CD4-positive, alpha-beta T cell treated with Interleukin-2 at 100 ng/mL for 4 hours (primary cell): ENCODE data around the gene MYOM1.

Experiments
- DNase-seq: peaks from one replicate; pipeline ENCODE4 v3.0.0-alpha.2; 2020; ENCODE audit warnings: low spot score

Gene MYOM1

DNA sequence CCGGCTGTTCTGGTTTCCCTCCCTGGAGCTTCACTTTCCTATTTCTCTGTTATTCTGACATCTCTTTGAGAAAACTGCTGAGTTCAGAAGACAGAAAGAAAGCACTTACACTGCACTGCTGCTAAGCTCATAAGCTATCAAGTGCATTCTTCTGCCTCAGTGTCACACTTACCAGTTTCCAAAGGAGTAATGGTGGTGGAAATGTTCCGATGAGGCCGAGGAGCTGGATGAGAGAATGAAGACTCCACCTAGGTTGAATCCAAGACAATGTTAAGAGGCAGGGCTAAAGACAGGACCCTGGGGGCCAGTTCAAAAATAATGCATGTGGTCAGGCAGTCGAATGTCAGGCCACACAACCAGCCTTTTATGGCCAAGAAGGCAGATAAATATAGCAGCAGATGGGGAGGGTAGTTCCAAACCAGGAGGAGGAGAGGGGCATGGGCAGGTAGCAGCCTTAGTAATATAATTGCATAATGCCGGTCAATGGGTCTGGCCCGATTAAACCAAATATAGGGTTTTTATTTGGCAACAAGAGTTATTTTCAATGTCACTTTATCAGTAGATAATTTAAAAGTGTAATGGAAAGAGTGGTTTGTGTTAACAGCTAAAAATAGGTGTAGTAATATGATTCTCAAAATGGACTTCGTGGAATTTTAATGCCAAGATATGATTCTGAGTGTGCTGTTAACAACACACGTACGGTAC lies at the start of gene MYOM1:
Gene MYOM1 (minus strand): TSS at position 338 of the 705 bp plus-strand sequence. CDS start 4,745 bp downstream, outside the sequence.
- DNase-seq, result no peak

DNA sequence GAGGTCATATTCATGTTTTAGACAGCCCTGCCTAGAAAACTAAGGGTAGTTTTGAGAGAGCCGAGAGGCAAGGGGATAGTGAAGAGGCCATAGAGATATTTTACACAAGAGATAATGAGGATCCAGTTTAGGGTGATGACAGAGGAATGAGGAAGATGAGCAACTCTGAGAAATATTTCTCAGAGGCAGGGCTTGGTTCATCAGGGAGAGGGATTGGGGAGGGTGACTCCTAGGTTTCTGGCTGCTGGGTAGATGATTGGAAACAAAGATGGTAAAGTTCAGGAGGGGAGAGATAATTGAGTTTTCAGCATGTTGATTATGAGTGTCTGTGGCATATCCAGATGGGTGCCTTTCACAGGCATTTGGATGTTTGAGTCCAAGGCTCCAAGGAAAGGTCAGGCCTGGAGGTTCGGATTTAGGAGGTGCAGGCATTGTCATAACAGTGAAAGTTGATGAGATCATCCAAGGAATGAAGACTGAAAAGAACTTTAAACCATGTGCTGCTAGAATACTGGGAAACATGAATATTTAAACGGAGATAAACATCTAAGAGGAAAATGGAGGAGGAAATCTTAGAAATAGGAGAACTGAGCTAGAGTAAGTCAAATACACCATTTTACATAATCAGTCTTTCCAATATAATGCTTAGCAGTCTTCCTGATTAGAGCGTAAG lies 49.6 kb upstream of the MYOM1 start:
- DNase-seq, result no peak

DNA sequence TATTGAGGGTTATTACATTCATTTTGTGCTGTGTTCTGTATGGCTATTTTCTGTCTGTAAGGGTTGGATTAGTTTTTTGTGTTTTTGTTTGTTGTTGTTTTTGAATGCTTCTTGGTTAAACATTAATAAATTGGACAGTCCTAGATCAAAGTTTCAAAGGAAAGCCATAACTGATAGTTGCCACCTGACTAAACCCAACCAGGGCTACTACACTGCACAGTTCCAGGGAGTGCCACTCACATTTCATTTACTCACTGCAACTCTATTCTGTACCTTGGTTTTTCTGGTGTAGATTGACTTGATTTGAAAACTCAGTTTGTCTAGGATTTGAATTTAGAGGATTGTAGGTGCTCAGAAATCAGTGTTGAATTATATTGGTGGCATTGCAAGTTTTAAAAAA lies 48.5 kb upstream of the MYOM1 start:
- DNase-seq, result no peak

DNA sequence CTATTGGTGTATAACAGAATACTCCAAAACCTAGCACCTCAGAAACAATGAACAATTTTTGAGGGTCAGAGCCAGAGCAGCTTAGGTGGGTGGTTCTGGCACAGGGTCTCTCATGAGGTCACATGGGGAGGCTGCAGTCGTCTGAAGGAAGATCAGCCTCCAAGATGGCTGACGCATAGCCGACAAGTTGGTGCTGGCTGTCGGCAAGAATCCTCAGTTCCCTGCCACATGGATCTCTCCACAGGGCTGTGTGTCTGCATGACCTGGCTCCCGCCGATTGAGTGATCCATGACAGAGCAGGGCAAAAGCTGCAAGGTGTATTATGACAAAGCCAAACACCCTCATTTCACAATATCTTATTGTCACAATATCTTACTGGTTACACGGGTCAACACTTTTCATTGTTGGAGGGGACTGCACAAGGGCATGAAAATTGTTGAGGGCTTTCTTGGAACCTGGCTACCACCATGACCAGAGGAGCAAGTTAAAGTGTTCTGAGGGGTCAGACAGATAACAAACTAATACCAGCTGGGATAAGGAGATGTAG lies 46.4 kb upstream of the MYOM1 start:
- DNase-seq, result no peak

DNA sequence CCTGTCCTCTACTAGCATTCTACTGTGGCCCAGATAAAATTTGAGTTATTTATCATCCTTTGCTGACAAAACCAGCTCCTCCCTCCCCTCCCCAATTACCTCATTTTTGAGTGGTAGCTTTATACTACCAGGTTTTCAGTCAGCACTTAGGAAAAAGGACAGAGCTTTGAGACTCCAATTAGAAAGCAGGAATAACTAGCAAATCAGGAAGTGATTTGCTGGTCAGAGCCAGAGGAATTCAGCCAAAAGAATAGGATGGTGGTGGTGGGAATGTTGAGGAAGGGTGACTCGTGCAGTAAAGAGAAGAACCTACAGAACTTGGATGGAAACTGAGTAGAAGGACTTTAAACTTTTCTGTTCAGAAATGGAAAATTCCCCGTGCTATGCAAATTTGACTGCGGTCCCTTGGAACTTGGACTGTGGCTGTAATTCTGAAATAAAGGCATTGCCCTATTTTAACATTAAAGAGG lies 45.8 kb upstream of the MYOM1 start:
- DNase-seq, result no peak

DNA sequence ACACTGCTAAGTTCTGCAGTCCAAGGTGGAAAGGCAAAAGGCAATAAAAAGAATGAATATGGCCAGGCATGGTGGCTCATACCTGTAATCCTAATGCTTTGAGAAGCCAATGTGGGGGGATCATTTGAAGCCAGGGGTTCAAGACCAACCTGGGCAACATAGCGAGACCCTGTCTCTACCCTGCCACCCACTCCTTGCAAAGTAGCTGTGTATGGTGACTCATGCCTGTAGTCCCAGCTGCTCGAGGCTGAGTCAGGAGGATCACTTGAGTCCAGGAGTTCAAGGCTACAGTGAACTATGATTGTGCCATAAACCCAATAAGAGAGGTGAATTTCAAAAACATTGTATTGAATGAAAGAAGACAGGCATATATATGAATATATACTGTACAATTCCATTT lies 44.6 kb upstream of the MYOM1 start:
- peak; percentile 39 for DNase-seq

DNA sequence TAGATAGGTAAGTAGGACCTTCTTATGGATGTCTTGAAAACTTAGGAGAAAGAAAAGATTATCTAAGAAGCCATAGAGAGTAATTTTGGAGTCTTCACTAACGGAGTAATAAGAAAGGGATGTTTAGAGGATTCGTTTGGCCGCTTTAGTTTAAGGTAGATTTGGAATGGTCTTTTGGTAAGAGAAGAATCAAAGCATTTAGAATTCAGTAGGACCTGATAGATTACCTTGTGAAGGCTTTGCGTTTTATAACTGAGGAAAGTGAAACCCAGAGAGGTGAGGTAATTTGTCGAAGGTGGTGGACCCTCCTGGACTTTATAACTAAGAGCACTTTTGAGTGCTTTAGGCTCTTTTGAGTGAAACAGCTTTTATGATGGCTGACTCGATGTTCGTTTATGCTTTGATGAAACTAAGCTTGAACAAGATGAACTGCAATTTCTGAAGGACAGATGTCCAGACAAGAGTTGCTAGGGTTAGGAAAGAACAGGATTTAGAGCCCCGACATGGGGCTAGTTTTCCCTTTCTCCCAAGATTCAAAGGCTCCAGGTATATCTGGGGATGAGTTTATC lies 43.4 kb upstream of the MYOM1 start:
- DNase-seq, result no peak

DNA sequence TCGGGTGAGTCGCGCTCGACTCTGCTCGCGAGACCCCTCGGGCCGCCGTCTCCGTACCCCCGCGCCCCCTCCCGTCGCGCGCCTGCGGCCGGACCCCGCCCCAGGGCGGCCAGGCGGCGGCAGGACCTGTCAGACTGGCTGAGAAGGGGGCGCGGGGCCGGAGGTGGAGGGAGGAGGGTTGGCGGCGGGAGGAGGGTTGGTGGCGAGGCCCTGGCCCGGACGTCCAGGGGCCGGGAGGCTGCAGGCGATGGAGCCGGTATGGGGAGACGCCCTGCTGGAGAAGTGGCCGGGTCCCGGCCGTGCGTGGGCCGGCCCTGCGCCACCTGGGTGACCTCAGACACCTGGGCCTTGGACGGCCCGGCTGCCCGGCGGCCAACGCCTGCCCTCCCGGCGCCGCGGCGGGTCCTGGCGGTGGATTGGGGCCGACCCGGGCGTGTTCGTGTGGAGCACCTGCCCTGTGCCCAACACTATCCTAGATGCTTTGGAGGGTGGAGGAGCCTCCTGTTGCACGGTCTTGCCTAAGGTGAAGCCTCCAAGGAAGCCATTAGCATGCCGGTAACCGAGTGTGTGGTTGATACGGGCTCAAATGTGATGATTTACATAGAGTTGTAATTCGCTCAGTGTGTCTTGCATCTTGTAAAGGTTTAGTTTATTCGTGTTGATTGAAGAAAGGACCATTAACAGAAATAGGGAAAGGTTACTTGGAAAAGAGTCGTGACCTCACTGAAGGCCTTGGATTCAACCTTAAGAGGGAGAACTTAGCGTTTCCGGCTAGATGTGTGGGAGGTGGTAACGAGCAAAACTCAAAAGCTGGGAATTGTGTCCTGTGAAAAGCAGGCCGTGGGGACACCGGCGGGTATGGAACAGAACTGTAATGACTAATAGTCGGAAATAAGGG lies 42.7 kb upstream of the MYOM1 start:
- DNase-seq, result peak; percentile 43

DNA sequence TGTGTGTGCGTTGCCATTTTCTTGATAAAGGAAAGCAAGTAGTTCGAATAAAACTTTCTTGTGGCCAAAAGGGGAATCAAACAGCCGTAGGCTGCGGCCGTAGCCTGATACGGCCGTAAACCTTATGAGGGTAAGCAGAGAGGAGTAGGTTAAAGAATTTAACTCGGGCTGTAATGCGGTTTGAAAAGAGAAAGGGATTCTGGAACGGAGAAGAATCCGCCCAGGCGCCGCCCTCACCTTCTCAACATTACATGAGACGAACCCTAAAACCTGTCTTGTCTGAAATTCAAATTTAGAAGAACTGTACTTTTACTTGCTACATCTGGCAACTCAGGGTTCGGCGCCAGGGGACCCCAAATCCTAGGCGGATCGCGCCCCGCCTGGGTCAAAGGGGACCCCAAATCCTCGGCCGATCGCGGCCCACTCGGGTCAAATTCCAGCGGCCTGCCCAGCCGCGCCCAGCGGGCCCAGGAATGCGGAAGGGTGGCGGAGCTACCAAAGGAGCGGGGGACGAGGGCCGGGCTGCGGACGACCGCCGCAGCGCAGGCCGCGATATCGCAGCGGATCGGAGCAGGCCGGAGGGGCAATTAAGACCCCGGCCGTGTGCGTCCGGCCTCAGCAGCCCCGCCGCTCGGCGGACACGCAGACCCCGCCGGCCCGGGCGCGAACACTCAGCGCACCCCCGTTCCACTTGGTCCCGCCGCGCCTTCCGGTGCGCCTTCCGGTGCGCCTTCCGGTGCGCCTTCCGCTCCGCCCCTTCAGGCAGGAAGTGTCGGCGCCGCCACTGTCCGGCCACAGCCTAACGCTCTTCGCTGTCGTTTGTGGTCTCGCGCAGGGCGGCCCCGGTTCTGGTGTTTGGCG lies 41.8 kb upstream of the MYOM1 start, which contains the start of gene MYL12B:
Gene MYL12B (plus strand): TSS at position 761 of the 861 bp plus-strand sequence. CDS start 10,766 bp downstream, outside the sequence.
- DNase-seq, result peak; percentile 85

DNA sequence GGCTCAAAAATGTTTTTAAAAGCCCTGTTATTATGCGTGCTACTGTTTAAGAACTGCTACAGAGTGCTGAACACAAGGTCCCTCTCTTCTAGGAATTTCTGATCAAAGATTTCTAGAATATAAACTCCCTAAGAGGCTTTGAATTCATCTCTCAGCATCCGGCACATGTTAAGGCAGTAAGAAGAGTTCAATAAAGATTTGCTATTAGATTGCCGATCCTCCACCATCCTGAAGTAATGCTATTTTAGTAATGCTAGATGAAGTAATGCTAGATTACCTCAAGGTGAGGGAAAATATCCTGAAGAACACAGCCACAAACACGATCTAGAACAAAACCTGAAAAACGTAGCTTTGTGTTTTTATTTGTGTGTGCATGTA lies 41.2 kb upstream of the MYOM1 start:
- DNase-seq, result peak; percentile 57

DNA sequence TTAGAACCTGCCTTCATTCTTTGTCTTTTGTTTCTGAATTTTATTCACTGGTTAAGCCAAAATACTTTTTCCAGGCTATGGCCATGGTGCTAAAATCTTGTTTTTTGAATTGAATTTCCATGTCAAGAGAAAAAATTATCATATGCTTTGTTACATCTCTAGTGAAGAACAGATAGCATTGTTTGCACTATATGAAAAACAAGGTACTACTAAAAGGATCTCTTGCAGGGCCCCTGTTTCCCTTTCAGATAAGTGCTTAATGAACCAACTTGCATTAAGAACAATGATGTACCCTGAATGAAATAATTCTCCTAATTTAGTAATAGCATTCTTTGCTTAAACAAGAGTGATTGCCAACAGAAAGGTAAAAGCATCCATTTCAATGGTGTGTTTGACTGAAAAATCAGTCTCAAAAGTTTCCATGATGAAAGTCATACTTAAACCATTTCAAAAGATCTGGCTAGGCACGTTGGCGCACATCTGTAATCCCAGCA lies 37.9 kb upstream of the MYOM1 start:
- no peak for DNase-seq

DNA sequence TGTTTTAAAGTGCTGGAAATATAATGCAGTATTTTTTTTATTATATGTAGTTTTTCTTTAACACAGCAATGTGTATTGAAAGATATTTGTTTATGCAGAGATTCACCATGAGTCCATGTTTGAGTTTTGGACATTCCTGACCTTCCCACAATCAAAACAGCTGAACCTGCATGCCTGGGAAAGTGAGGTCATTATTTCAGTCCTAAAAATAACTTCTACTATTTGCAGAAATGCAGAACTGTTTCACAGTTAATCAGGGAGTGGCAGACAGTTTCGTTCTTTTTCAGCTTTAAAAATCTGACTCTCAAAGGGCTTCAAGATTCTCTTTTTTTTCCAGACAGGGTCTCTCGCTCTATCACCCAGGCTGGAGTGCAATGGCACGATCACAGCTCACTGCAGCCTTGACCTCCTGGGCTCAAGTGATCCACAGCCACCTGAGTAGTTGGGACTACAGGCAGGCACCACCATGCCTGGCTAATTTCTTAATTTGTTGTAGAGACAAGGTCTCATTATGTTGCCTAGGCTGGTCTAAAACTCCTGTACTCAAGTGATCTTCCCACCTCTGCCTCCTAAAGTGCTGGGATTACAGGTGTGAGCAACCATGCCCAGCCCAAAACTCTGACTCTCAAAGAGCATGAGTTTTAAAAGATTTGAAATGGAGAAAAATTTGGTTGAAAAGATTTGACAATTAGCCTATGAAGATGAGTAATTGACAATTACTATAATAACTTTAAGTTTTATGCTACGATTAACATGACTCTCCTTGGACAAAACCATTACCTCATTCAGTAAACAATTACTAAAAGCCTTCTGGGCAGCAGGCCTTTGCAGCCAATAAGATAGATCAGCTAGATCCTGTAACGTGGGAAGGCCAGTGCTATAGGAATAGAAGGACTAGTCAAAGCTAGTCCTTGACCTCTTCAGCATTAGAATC lies 37.2 kb upstream of the MYOM1 start:
- no peak for DNase-seq

DNA sequence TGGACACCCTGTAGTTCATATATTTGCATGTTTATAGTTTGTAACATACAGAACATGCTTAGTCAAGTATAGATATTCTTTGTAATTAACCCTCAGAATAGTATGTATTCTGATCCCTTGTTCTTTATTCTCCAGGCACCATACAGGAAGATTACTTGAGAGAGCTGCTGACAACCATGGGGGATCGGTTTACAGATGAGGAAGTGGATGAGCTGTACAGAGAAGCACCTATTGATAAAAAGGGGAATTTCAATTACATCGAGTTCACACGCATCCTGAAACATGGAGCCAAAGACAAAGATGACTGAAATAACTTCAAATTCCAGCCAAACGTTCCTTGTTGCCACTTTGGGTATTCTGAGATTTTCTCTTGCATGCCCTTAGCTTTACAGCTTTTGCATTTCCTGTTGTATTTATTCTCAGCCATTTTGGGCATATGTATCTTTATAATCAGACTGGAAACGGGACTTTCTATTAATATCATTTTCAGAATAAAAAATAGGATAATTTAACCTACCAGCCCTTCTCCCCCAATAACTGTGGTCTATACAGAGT lies 35.9 kb upstream of the MYOM1 start:
- no peak for DNase-seq

DNA sequence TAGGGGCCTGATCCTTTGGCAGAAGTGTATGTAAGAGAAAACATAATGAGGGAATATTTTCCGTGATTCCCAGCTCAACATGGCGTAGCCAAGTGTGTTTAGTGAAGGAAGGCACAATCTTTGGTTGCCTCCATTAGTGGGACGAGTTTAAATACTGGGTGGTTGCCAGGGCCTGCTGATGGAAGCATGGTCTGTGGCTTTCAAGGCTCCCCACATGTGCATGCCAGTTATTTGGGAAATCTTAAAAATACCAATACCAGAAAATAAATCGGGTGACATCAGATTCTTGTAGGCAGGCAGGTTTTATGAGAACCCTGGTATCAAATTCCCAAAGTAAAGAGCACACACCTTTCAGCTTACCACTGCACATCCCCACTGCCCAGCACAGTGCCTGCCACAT lies 35.0 kb upstream of the MYOM1 start:
- no peak for DNase-seq

DNA sequence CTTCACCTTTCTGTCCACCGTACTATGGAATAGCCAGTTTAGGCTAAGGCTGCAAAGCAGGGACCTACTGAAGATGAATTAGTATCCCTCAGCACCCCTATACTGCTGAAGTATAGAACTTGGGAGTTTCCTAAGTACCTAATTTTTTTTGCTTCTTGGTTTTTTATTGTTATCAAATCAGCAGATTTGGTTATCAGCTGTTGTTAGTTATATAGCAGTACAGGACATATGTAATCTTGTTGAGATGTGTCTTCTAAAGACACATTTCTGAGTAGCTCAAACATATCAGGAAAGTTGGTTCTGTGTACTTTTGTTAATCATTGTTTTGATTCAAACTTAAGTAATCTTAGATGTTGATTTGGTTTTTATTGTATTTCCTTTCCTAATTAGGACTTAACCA lies 33.1 kb upstream of the MYOM1 start:
- DNase-seq, result no peak

DNA sequence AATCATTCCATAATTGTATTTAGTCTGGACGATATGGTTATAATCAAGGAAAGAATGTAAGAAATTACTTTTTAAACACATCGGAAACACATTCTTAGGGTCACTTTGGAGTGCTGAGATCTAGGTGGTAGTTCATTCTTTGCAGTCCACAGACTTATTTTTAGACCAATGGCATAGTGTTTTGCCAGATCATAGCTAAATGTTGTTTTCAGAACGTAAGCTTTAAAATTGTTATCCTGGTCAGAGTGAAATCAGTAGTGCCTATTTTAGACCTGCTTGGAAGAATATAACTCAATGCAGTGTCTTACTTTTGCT lies 32.2 kb upstream of the MYOM1 start:
- DNase-seq, result no peak

DNA sequence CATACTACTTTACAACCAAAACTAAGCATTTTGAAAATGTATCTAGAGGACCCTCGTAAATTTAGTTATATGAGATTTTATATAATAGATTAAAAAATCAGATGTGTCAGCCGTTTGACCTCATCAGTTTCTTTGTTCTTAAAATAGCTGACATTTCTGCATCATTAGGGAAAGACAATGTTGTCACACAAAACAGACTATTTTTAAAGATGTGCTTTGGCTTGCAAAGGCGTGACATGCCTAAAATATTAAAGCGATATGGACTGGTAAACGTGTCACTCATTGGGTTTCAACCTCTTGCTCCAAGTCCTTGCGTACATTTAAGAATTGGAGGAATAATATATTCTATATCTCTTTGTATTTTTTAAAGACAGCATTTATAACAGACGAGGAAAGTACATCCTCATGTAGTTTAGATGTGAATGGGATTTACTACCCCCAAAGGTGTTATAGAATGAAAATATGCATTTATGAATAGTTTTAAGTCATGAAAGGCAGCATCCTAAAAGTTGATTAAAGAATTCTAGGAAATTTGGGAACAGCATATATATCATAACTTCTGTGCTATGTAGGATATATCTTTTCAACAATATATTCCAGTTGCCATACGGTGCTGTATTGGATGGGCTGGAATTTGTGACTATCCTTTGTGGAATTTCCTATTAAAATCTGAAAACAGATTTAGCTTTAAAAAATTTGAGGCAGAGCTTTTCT lies 31.6 kb upstream of the MYOM1 start:
- no peak for DNase-seq

DNA sequence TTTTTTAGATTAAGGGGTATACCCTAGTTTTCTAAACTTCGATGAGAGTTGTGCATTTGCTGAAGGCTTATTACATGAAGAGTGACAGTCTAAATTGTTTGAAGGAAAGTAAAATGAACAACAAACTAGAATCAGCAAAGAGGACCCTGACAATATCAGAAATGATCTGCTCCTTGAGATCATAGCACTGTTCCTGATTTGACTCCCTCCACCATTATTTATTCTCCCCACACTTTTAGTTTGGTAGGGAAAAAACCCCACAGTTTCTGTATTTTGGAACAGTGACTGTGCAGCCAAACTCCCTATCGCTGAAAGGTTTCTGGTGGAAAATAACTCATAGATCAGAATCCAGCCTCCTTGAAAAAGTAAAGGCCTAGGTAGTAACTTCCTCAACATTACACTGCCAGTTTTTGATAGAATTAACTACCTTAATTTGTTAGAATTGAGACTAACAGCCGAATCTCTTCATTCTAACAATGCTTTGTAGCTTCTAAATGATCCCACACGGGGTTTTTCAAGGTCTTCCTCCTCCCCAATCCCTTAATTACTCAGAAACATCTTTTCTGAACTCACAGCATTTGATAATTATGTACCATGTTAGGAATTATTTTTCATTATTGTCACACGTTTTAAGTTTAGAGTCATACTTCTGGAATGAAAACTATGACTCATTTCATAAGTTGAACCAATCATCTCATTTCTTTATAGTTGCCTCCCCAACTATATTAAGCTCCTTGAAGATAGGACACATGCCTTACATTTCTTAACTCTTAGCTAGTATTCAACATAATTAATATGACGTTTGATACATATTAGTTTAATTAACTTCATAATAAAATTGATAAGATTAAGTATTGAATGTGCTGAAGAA lies 30.7 kb upstream of the MYOM1 start:
- DNase-seq, result peak; percentile 51
